Measurements from ENCODE around the gene GCLC.
A peak's percentile ranks its signal among the peaks of the same experiment; 100 is the strongest.

Gene GCLC

DNA sequence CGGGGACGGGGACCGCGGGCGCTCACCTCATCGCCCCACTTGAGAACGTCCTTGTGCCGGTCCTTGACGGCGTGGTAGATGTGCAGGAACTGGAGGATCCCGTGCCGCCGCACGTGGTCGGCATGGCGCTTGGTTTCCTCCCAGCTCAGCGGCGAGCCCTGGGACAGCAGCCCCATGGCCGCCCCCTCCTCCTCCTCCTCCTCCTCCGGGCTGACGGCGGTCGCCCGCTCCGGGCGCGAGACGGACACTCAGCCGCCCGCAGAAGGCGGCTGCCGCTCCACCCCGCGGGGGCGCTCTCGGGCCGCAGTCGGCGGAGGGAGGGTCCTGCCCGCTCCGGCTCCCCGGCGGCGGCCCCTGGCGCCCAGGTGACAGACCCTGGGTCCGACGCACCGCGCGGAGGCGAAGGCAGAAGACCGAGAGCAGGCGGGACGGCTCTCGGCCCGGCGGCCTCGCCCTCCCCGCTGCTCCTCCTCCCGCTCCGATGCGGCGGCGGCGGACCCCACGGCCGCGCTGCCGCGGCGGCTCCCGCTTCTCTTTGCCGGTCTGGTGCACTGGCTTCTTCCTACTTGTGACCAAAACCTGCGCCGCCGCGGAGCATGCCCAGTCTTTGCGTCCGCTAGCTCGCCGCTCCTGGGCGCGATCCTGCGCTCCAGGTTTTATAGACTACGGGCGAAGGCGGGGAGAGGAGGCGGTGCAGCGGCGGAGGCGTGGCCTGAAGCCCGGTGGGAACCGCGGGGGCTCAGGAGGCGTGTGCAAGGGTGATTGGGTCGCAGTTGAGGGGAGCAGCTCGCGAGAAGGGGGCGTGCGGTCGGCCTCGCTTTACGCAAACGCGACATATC is at the start of gene GCLC:
GCLC (minus strand) TSS at position 632 of the 839 bp plus-strand sequence; CDS start at position 176, 456 bp downstream.
- Histone ChIP-seq H3K27ac (ENCODE audit: low read depth, low read length) (peak within 1 kb of the TSS; percentile 78), H3K9ac (ENCODE audit: low read length) (peak within 1 kb of the TSS; percentile 84), H3K79me2 (ENCODE audit: insufficient read depth, low read length) (peaks cover 42% of the 10 kb centered on the region), H3K27me3 (ENCODE audit: low read length) (0 out of 2 replicates have a peak, but pooled peaks cover 2% of the 10 kb centered on the region), H3K4me3 (ENCODE audit: insufficient read depth, low read length, poor library complexity, severe bottlenecking) (peak within 1 kb of the TSS; percentile 85), H3K36me3 (ENCODE audit: low read length) (no peaks in the 10 kb centered on the region), H3K4me2 (ENCODE audit: low read depth, low read length, poor library complexity, severe bottlenecking) (peak within 1 kb of the TSS; percentile 91), H4K20me1 (ENCODE audit: low read depth, low read length) (peaks cover 10% of the 10 kb centered on the region; the same call in 1 of the 2 replicates), H2AFZ (ENCODE audit: low read depth, low read length, severe bottlenecking) (peak within 1 kb of the TSS; percentile 83), H3F3A (ENCODE audit: insufficient read depth) (peaks cover 17% of the 10 kb centered on the region), H3K9me2 (replicated peaks; ENCODE audit: insufficient read depth, low read length) (no peaks in the 10 kb centered on the region), H3K9me3 (ENCODE audit: insufficient read depth, low read length) (no peaks in the 10 kb centered on the region)
- TF ChIP-seq, protein P1, sequence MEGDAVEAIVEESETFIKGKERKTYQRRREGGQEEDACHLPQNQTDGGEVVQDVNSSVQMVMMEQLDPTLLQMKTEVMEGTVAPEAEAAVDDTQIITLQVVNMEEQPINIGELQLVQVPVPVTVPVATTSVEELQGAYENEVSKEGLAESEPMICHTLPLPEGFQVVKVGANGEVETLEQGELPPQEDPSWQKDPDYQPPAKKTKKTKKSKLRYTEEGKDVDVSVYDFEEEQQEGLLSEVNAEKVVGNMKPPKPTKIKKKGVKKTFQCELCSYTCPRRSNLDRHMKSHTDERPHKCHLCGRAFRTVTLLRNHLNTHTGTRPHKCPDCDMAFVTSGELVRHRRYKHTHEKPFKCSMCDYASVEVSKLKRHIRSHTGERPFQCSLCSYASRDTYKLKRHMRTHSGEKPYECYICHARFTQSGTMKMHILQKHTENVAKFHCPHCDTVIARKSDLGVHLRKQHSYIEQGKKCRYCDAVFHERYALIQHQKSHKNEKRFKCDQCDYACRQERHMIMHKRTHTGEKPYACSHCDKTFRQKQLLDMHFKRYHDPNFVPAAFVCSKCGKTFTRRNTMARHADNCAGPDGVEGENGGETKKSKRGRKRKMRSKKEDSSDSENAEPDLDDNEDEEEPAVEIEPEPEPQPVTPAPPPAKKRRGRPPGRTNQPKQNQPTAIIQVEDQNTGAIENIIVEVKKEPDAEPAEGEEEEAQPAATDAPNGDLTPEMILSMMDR (IDR thresholded peaks at IDR 0.05; ENCODE audit: insufficient read depth, low read length, poor library complexity, severe bottlenecking), result peak; percentile 82
- no peak for TF ChIP-seq EZH2phosphoT487 (conservative IDR thresholded peaks at IDR 0.05; ENCODE audit: low read length)

DNA sequence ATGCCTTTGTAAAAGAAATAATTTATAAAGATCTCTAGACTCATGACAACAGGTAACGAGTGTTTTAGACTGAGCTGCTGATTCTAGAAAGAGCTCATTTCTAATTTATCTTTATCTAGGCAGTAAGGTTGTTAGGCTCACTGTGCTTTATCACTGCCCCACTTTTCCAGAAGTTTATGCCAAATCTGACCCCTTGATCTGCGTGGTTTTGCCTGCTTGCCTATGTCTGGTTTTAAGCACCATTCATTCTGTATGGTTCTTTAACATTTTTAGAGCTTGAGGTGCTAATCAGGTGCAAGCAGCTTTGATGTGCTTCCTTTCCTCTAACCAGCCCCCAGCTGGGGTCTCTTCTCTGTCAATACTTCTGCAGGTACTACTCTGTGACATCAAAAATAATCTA is 49.7 kb upstream of the GCLC start:
- H3K9me2 ChIP-seq (replicated peaks; ENCODE audit: insufficient read depth, low read length), result no peaks in the 10 kb centered on the region
- H3K4me2 ChIP-seq (ENCODE audit: low read depth, low read length, poor library complexity, severe bottlenecking), result no peak overlapping the region
- no peaks in the 10 kb centered on the region for H3F3A ChIP-seq (ENCODE audit: insufficient read depth)
- no peak overlapping the region for H3K27ac ChIP-seq (ENCODE audit: low read depth, low read length)
- TF ChIP-seq, protein P1 (IDR thresholded peaks at IDR 0.05; ENCODE audit: insufficient read depth, low read length, poor library complexity, severe bottlenecking), result no peak
- TF ChIP-seq EZH2phosphoT487 (conservative IDR thresholded peaks at IDR 0.05; ENCODE audit: low read length), result no peak
- H3K36me3 ChIP-seq (ENCODE audit: low read length), result no peaks in the 10 kb centered on the region
- H3K4me3 ChIP-seq (ENCODE audit: insufficient read depth, low read length, poor library complexity, severe bottlenecking), result no peak overlapping the region
- no peaks in the 10 kb centered on the region for H4K20me1 ChIP-seq (ENCODE audit: low read depth, low read length)
- no peak overlapping the region for H2AFZ ChIP-seq (ENCODE audit: low read depth, low read length, severe bottlenecking)
- no peak overlapping the region for H3K9ac ChIP-seq (ENCODE audit: low read length)
- H3K79me2 ChIP-seq (ENCODE audit: insufficient read depth, low read length), result no peaks in the 10 kb centered on the region
- H3K9me3 ChIP-seq (ENCODE audit: insufficient read depth, low read length), result no peaks in the 10 kb centered on the region
- H3K27me3 ChIP-seq (ENCODE audit: low read length), result no peaks in the 10 kb centered on the region

DNA sequence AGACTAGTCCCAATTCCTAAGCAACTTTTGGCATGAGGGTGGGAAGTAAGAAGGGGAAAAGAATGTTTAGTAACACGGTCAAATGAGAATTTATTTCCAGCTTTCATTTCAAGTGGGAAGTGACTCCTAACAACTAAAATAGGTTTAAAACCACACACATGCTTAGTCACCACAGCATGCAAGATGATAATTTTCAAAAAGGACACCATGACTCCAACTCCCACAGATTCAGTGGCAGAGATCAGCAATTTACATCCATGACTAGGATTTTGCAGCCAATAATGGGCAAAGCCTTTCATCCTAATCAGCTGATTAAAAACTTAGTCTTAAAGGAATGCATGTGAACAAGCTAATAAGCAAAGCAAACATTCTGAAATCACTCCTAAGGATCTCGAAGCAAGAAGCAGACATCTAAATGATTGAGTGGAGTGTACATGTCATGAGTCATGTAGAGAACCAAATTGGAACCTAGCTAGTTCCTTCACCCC is 48.1 kb upstream of the GCLC start:
- Histone ChIP-seq H4K20me1 (ENCODE audit: low read depth, low read length) (no peaks in the 10 kb centered on the region), H3K9me2 (replicated peaks; ENCODE audit: insufficient read depth, low read length) (no peaks in the 10 kb centered on the region), H3F3A (ENCODE audit: insufficient read depth) (no peaks in the 10 kb centered on the region), H3K9me3 (ENCODE audit: insufficient read depth, low read length) (no peaks in the 10 kb centered on the region), H3K27ac (ENCODE audit: low read depth, low read length) (no peak overlapping the region), H3K4me2 (ENCODE audit: low read depth, low read length, poor library complexity, severe bottlenecking) (no peak overlapping the region), H3K27me3 (ENCODE audit: low read length) (no peaks in the 10 kb centered on the region), H3K79me2 (ENCODE audit: insufficient read depth, low read length) (no peaks in the 10 kb centered on the region), H3K4me3 (ENCODE audit: insufficient read depth, low read length, poor library complexity, severe bottlenecking) (no peak overlapping the region), H3K36me3 (ENCODE audit: low read length) (no peaks in the 10 kb centered on the region), H2AFZ (ENCODE audit: low read depth, low read length, severe bottlenecking) (no peak overlapping the region), H3K9ac (ENCODE audit: low read length) (no peak overlapping the region)
- TF ChIP-seq, protein P1 (IDR thresholded peaks at IDR 0.05; ENCODE audit: insufficient read depth, low read length, poor library complexity, severe bottlenecking), result no peak
- TF ChIP-seq EZH2phosphoT487 (conservative IDR thresholded peaks at IDR 0.05; ENCODE audit: low read length), result no peak
